Measurements from ENCODE around the gene PAF1.
"Not testable (repeated sequence)": the region's sequence is repeated elsewhere in the genome, so short reads cannot be mapped to it uniquely, and the experiment has no call there.

Gene PAF1

DNA sequence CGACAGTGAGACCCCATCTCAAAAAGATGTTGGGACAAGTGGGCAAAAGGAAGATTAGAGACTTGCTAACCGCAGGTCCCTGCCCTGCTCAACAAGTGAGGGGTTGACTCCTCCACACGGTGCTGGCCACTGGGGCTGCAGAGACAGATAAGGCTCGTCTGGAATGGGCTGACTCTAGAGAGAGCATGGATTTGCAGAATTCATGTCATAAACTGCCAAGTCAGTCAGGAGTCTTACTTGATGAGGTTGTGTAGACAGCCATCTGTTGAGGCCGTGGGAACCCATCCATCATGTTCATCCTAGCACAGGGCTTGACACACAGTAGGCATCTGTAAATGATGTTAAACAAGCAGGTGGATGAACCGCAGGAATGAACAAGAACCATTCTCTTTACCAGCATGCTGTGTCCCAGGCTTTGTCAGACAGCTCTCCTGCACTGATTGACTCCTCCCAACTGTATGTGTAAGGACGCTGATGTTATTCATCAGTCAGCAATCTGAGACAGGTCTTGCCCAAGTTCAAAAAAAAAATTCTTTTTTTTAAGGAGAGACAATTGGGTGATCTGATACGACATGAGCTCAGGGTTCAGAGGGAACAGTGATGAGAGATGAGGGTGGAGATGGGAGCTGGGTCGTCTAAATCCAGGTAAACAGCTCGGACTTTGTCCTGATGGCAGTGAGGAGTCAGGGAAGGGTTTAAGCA is 8.8 kb downstream of the PAF1 start:
- no peak for DNase-seq (ENCODE audit: low spot score)

DNA sequence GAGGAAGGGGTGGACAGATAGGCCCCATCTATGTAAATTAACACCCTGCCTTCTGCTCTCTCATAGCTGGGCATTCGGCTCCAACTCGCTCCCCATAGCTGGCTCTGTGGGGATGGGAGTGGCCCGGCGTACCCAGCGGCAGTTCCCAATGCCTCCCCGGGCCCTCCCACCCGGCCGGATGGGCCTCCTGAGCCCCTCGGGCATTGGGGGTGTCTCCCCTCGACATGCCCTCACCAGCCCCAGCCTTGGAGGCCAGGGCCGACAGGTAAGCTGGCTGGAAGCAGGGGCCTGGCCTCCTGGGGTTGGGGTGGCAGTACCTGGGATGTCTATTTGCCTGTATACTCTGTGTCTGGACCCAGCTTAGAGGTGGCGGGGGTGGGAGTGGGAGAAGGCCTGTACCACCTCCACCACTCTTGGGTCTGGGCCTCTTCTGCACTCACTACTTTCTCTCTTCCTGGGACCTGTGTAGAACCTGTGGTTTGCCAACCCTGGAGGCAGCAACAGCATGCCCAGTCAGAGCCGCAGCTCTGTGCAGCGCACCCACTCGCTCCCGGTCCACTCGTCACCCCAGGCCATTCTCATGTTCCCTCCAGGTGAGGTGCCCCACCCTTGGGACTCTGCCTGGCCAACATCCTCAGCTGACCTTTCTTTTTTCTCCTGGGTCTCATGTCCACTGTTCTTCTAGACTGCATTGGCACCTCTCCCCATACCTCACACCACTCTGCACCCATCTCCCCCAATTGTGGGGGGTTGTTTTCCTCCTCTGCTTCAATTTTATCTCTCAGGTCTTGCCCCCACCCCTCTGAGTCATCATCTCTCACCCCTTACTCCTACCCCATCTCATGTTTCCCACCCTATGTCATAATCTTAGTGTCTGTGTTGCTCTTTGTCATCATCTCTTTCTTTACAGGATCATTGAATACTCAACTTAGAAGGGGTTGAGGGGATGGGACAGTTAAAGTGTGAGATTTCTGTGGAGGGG is 10.1 kb downstream of the PAF1 start:
- DNase-seq (ENCODE audit: low spot score): no peak

DNA sequence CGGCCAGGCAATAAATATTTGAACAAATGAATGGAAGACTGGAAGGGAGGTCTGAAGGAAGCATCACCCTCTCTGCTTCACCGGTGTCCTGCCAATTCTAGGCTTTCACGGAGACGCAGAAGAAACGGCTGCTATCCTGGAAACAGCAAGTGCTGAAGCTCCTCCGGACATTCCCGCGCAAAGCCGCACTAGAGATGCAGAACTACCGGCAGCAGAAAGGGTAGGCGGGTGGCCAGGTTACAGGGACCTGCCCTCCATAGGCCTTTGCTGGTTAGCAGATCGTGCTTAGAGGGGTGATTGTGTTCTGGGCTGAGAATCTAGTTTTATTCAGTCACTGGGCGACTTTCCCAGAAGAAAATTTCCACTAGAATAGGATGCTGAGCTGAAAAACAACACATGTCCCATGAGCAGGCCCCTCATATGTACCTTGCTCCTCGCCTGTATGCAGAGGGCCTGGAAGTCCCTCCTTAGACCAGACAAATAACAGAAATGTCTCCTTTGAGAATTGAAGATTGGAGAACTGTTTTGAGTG is 11.0 kb downstream of the PAF1 start:
- no peak for DNase-seq (ENCODE audit: low spot score)

DNA sequence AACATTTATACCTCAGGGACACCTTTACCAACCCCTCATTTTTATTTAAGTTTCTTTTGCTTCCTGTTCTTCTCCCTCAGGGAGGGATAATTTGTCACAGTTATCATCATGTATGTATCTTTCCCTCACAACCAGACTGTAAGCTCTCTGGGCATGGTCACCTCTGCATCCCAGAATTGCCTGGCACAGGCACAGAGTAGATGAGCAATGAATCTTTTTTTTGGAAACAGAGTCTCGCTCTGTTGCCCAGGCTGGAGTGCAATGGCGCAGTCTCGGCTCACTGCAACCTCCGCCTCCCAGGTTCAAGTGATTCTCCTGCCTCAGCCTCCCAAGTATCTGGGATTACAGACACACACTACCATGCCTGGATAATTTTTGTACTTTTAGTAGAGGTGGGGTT is 11.5 kb downstream of the PAF1 start:
- not testable (repeated sequence) for DNase-seq (ENCODE audit: low spot score)

DNA sequence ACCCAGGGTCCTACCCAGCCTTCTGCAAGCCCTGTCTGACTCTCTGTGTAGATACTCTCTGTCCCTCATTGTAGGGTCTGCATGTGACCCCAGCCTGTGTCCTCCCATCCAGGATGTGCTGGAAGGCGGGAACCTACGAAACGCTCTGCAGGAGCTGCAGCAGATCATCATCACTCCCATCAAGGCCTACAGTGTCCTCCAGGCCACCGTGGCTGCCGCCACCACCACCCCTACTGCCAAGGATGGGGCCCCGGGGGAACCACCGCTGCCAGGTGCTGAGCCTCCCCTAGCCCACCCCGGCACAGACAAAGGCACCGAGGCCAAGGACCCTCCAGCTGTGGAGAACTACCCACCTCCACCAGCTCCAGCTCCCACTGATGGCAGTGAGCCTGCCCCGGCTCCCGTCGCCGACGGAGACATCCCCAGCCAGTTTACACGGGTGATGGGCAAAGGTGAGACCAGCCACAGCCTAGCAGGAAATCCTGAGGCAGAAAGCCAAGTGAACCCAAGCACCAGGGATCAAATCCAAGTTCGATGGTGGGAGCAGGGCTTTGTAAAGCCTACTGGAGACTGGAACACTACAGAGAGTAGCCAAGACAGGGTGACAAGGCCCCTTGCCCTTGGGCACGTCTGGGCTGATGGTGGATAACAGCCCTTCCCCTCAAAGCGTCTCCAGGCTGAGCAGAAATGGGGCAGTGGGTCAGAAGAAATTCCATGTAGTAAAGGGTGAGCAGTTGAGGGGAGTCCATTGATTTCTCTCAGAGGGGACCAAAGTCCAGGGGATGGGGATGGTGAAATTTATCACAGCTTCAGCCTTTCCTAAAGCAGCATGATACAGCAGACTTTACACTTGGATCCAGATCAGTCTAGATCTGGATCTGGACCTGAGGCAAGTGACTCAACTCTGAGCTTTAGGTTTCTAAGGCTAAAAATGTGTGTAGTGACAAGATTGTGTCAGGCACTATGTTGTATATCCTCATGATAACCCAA is 13.2 kb downstream of the PAF1 start:
- no peak for DNase-seq (ENCODE audit: low spot score)

DNA sequence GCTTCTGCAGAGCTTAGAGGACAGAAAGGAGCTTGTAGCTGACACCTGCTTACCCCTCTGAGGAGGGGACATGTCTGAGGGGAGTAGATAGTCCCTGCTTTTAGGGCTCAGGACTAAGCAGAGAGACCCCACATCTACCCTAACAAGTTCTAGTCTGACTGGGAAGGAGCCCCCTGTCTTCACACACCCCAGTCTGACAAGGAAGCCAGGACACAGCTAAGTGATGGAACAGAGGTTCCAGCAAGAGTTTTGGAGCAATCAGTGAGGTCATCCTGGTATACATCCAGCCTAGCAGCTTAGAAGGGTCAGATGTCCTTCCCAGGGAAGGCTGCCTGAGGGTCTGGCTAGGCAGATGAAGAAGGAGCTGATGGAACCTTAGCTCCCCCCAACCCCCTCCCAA is 15.0 kb downstream of the PAF1 start:
- no peak for DNase-seq (ENCODE audit: low spot score)

DNA sequence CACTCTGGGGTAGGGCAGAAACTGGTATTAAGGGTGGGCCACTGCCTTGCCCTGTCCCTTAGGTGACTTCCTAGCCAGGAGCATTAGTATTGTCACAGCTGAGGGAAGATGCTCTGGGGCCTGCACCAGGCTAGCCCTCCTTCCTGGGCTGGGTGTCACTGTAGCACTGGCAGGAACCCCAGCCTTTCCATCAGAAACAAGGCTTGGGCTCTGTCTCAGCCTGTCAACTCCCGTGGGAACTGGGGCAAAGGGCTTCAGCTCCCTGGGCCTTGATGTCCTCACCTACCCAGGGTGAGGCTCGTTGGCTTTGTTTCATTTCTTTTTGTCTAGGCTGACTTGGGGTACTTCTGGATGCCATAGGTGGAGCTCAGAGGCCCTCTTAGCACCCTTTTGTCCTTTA is 18.0 kb downstream of the PAF1 start:
- no peak for DNase-seq (ENCODE audit: low spot score)

DNA sequence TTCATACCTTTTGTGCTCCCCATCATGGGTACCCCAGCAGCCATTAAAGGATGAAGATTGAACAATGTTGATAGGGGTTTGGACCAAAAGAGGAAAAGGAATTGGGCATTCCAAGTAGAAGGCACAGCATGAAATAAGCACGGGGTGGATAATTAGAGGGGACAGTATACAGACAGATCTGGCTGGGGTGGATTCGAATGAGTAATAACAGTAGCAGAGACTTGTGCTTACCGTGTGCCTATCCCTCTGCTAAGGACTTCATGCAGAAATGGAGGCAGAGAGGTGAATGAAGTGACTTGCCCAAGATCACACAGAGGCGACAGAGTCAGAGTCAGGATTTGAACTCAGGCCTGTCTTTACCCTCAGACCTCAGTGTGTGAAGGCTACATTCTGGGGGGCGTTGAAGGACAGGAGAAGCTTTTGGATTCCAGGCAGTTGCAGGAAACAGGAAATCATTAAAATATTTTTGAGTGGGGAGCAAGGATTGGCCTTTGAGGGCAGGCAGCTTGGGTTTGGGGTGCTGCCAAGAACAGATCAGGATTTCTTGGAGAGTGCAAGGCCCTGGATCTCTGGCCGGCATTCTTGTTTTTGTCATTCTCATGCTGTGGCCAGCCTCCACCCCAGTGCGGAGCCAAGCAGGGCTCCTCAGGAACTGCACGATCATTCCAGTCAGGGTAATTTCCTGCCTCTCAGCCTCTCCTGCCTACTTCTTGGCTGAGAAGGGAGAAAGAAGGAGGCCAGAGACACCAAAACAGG is 18.7 kb downstream of the PAF1 start:
- peak; percentile 71 for DNase-seq (ENCODE audit: low spot score)

DNA sequence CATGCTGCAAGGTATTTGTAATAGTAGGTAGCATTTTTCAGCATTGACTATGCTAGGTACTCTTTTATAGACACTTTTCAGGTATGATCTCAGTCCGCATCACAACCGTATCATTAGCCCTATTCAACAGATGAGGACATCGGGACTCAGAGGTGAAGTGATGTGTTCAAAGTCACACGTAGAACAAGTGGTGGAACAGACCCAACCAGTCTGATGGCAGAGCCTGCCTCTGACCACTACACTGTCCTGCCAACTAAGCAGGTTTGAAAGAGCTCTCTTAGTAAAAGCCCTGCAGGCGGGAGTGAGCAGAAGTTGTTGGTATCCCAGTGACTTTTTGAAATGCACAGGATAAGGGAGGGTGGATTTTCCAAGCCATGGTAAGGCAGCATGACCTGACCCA is 20.2 kb downstream of the PAF1 start:
- DNase-seq (ENCODE audit: low spot score): no peak

DNA sequence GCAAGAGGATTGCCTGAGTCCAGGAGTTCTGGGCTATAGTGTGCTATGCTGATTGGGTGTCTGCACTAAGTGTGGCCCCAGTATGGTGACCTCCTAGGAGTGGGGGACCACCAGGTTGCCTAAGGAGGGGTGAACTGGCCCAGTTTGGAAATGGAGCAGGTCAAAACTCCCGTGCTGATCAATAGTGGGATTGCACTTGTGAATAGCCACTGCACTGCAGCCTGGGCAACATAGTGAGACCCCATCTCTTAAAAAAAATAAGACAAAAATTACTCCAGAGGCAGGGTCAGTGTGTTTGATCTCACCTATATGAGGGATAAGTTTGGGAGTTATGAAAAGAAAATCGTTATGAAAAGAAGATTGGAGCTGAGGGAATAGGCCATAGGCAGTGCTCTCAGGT is 21.7 kb downstream of the PAF1 start:
- DNase-seq (ENCODE audit: low spot score): no peak

DNA sequence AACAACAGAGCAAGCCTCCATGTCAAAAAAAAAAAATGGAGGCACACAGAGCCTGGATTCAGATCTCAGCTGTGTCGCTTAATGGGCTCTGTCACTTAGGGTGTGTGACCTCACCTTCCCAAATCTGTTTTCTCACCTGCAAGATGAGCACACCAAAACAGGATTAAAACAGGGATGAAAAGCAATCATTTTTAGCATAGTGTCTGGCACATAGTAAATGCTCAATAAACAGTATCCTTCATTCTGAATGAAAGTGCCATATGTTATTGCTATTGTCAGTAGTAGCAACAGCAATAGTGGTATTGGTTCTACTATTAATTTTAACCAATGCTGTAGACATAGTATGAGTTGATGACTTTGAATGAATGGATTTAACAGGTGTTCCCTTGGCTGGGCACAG is 25.4 kb downstream of the PAF1 start:
- DNase-seq (ENCODE audit: low spot score): no peak

DNA sequence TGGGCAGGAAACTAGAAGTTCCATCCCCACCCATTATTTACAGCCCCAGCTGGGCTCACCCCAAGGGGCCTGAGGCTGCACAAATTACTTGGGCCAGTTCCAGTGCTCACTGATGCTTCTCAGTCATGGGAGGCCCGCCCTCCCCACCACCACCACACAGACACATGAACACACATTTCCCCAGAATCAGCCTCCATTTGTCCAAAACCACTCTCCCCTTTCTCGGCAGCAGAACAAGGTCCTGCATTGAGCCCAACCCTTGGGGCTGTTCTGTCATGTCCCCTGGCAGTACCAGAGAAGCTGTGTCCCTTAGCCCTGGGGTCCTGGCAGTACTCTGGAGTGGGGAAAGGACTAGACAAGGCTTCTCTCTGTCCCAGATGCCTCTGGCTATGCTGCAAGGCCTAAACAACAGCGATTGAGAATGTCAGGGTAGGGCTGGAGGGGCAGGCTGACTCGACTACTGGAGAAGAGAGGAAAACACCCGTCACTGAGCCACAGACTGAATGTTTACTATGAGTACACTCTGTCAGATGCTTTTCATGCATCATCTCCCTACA is 26.9 kb downstream of the PAF1 start:
- peak; percentile 97 for DNase-seq (ENCODE audit: low spot score)

DNA sequence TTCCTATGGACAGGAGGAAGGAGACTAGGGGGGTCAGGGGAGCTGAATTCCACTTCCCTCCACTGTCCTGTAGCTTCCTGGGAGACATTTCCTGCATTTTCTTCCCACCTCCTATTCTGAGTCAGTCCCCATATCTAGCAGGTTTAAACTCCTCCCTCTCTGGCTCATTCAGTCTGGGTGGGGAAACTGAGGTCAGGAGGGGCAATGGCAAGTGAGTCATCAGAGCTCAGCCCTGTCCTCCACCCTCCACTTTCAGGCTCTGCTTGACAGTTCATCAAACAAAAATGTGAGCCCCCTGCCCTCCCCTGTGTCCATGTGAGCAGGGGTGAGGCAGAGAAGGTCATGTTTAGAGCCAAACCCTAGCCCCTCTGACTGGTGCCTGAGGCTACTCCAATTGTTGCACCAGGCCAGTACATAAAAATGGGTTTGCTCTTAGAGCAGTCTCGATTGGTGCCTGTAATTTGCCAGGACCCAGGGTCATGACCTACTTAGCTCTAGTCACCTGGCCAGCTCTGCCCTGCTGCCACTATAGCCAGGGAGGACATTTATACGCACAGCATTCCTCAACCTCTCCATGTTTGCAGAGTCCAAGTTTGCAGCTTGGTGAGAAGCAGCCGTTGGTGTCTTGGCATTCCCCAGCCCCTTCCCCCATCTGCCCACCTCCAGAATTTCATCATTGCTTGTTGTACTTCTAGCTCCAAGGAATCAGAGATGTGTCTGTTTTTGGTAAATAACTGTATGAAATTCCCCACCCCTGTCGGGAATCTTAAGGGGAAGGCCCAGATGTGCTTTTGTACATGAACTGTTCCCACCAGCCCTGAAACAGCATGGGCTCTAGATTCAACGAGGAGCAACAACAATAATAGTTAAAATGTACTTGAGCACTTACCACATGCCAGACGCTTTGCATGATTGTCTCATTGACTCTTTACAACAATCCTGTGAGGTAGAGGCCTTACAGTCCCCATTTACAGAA is 27.9 kb downstream of the PAF1 start:
- no peak for DNase-seq (ENCODE audit: low spot score)

DNA sequence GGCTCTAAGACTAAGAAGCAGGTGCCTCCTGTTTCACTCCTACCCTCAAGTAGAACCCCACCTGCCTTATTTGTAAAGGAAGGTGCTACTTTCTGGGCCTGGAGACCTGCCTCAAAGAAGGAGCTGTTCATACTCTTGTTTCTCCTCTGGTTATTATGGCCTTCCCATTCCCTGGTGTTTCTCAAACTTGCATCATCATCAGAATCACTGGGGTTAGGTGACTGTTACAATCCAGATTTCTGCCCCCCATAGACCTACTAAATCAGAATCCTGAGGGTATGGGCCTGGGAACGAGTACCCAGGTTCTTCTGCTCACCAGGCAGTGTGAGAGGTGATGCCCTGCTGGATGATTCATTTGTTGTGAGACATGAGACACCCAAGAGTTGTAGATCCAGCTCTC is 30.3 kb downstream of the PAF1 start:
- DNase-seq (ENCODE audit: low spot score): no peak

DNA sequence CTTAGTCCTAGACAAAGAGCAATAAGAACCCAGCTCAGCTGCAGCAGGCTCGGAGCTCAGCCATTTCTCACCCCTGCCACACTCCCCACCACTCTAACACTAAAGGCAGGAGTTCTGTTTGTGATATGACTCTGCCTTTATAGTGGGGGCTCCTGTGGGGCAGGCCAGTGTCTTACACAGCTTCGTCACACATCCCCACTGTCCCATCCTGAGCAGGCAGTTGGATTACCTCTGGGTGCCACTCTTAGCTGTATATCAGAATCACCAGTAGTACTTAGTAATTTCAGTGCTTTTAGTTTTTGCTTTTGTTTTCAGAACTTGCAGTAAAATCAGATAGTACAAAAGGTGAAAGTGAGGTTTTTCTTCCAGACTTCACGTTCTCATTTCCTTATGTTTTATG is 31.9 kb downstream of the PAF1 start:
- DNase-seq (ENCODE audit: low spot score): no peak

DNA sequence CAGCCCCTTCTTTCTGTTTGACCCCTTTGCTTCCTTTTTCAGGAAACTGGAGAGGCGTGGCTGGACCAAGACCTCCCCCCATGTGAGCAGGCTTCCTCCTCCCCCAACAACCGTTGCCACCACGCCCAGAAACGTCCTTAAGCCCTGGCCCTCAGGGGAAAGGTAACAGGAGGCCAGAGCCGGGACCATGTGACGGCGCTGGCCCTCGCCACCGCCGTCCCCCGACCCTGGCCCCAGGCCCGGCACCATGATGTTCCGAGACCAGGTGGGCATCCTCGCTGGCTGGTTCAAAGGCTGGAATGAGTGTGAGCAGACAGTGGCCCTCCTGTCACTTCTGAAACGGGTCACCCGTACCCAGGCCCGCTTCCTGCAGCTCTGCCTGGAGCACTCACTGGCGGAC is 34.3 kb downstream of the PAF1 start:
- no peak for DNase-seq (ENCODE audit: low spot score)

DNA sequence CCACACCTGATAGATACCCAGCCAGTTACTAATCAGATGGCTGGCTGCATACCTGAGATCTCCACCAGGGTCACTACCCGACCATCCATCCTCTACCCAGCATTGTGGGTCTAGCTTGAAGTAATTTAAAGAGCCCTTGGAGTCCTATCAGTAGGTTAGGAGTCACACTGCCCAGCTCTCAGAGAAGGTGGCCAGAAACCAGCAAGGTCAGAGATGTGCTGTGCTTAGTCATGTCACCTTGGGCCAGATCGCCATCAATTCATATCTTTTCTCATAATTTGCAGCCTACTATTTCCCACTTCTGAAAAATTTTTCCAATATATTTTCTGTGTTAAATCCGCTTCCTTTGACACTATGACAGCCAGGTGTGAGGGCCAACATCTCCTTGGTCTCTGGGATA is 34.8 kb downstream of the PAF1 start:
- no peak for DNase-seq (ENCODE audit: low spot score)

DNA sequence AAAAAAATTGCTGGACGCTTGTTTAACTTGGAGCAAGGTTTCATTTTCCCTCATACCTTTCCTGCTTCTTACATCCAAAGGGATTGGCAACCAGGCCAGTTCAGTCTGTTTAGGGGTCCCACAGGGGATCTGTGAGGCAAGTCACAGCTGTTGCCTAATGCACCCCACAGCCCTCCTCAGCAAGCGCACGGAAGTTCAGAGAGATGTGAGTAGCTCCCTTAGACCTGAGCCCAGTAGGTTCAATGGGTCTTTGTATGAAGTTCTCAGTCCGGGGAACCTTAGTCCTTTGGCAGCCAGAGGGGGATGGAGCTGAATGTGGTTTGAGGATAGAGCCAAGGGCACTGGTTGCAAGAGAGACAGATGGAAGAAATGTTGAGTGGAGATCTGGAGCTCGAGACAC is 35.7 kb downstream of the PAF1 start:
- DNase-seq (ENCODE audit: low spot score): no peak

DNA sequence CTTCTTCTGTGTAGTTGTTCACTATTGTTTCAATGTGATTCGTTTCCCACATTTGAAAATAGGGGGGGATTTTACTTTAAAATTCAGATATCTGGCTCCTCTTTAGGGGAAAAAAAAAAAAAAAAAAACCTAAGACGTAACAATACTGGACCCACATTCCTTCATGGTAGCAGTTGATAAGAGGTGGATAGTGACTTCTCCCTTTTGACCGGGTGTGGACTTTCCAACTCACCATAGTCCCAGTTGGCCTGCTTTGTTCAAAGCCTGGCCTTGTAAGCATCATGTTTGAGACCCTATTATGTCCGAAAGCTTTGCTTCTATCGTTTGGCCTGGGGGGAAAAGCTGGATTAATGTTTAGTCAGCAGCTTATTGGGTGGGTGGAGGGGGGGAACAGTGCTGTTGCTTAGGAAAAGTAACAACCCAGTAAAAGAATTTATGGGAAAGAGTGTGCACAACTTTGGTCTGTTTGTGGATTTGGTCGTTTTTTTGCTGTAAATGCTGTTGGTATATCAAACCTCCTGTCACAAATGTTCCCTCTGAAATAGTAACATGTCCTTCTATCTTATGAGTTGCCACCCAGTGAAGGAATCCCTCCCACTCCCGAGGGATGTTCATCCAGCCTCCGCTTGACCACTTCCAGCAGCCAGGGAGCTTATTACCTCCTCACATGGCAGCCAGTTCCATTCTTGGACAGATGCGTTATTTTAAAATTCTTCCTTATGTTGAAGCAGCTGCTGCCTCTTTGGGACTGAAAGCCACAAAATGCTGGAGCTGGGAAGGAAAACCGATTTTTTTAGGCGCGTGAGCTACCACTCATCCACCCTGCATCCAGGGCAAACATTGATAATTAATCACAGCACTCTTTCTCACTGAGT is 38.3 kb downstream of the PAF1 start:
- no peak for DNase-seq (ENCODE audit: low spot score)
